GM12801 (cell line): ENCODE results near the gene SOX13.

Experiments
- TF ChIP-seq, protein P1 (sequence below): IDR thresholded peaks from one replicate; pipeline ENCODE4 v1.5.1; 2011; ENCODE audit warnings: control low read depth; ENCODE audit not compliant: insufficient read length; ENCODE audit errors: extremely low read depth

SOX13 gene

DNA sequence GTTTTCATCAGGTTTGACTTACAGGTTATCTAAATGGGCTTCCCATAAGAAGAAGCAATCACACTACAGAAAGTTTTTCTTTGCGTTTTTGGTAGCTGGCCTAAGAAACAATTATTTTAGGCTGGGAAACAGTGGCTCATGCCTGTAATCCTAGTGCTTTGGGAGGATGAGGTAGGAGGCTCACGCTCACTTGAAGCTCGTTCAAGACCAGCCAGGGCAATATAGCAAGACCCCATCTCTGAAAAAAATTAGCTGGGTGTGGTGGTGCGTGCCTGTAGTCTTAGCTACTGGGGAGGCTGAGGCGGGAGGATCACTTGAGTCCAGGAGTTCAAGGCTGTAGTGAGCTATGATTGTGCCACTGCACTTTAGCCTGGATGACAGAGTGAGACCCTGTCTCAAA, 94.8 kb downstream of the SOX13 start:
- TF ChIP-seq, protein P1, sequence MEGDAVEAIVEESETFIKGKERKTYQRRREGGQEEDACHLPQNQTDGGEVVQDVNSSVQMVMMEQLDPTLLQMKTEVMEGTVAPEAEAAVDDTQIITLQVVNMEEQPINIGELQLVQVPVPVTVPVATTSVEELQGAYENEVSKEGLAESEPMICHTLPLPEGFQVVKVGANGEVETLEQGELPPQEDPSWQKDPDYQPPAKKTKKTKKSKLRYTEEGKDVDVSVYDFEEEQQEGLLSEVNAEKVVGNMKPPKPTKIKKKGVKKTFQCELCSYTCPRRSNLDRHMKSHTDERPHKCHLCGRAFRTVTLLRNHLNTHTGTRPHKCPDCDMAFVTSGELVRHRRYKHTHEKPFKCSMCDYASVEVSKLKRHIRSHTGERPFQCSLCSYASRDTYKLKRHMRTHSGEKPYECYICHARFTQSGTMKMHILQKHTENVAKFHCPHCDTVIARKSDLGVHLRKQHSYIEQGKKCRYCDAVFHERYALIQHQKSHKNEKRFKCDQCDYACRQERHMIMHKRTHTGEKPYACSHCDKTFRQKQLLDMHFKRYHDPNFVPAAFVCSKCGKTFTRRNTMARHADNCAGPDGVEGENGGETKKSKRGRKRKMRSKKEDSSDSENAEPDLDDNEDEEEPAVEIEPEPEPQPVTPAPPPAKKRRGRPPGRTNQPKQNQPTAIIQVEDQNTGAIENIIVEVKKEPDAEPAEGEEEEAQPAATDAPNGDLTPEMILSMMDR = no peak

DNA sequence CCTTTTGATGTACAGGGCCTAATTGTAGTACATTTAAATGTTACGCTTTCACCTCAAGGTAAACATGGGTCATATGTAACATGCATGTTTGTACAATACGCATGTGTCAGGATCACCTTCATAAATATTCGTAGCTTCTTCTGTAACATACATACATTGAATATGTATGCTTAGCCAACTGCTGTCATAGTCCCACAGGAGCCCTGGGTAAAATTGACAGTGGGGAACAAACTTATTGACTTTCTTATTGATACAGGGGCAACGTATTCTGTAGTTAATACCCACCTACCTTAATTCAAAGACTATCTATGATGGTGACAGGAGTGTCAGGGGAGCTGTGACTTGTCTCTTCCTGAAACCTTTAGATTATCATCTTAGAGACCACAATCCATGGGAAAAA, 96.9 kb downstream of the SOX13 start:
- TF ChIP-seq, protein P1 = no peak

DNA sequence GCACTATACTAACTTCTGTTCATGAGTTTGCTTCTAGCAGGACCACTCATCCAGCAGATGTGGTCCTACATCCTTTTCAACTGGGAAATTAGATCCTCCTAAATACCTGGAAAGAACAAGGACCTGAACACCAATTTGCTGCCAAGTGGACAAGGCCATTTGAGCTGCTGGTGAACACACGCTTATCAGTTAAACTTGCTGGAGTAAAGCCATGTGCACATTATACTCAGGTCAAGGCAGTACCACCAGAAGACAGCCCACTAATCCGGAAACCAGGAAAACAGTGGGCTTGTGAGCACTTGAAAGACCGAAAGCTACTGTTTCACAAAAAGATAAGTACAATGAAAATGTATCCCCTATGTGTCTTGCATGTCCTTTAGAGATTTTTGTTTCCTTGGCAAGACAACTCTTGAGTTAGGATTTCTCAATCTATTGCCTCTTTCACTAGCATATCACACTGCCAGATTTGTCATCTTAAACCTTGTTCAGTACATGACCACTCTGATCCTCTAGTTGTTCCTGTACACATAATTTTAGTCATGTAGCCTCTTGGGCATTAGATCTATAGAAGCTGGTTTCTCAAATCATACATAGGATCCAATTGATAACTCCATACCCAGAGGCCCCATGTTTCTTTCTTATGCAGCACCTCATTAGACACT, 97.7 kb downstream of the SOX13 start:
- TF ChIP-seq, protein P1 = no peak

DNA sequence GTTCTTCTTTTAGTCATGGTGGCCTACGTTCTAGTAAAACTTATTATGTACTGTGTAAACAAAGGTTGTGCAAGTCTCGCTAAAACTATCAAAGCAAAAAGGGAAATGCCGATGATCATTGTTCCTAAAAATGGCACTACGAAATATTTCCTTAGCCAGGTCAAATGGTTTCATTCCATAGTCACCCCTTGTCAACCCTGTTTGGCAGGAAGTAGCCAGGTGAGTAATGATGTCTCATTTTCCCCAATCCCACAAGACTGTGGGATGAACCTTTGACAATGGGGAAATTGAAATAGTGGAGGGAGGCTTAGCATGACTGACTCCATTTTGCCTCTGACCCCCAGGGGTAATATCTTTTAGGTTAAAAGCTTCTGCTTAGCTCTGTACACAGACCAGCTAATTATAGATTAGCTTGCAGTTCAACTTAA, 98.8 kb downstream of the SOX13 start:
- TF ChIP-seq, protein P1 = no peak

GRCh38 chr1:204172404-204173029, 99.6 kb downstream of the SOX13 start:
- TF ChIP-seq, protein P1 = no peak

- TF ChIP-seq, protein P1 = no peak
Observed at GRCh38 chr1:204174958-204175357, 102.0 kb downstream of the SOX13 start.

DNA sequence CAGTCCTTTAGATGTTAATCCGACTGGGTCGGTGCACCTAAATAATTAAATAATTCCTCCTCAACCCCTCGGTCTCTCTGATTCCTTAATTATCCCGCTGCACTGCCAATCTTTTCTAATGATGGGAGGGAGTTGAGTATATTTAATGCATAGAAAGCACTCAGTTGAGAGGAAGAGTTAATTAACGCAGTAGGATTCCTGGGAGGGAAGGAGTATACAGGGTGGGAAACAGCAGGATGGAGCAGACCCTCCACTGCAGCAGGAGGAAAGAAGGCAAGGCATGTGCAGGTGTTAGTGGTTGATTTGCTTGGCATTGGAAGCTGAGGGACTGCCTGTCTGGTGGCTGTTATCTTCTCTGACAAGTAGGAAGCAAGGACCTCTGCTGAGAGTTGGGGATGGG, 103.1 kb downstream of the SOX13 start:
- TF ChIP-seq, protein P1 = no peak
